HG03565 (cell line): Measurements from ENCODE around the gene ADAM19.

Experiments
- ATAC-seq: cut with Tn5 transposase; IDR thresholded peaks from one replicate; pipeline ENCODE4 v1.9.1; 2021; ENCODE audit warnings: mild to moderate bottlenecking, moderate library complexity; ENCODE audit not compliant: unreplicated experiment

Gene ADAM19

GRCh38 chr5:157518963-157519362 lies 56.6 kb downstream of the ADAM19 start:
- ATAC-seq, result no peak

GRCh38 chr5:157516626-157517325 lies 58.8 kb downstream of the ADAM19 start:
- ATAC-seq, result no peak

- no peak for ATAC-seq
Observed at GRCh38 chr5:157516006-157516405, 59.6 kb downstream of the ADAM19 start.

GRCh38 chr5:157514974-157515373 lies 60.6 kb downstream of the ADAM19 start:
- ATAC-seq, result no peak

- no peak for ATAC-seq
Observed at GRCh38 chr5:157513182-157513581, 62.4 kb downstream of the ADAM19 start.

GRCh38 chr5:157511651-157512644 lies 63.6 kb downstream of the ADAM19 start:
- ATAC-seq, result no peak

- no peak for ATAC-seq
Observed at GRCh38 chr5:157510682-157511081, 64.9 kb downstream of the ADAM19 start.

- ATAC-seq, result peak; percentile 72
Observed at GRCh38 chr5:157509587-157509986, 66.0 kb downstream of the ADAM19 start.

- ATAC-seq, result peak; percentile 7
Observed at GRCh38 chr5:157509093-157509492, 66.5 kb downstream of the ADAM19 start.

GRCh38 chr5:157506981-157507780 lies 68.4 kb downstream of the ADAM19 start:
- ATAC-seq, result no peak

- no peak for ATAC-seq
Observed at GRCh38 chr5:157506066-157506590, 69.4 kb downstream of the ADAM19 start.

GRCh38 chr5:157505496-157505895 lies 70.1 kb downstream of the ADAM19 start:
- ATAC-seq, result no peak

- no peak for ATAC-seq
Observed at GRCh38 chr5:157504053-157504452, 71.5 kb downstream of the ADAM19 start.

- peak; percentile 70 for ATAC-seq
Observed at GRCh38 chr5:157502143-157502647, 73.4 kb downstream of the ADAM19 start.

GRCh38 chr5:157497875-157498611 lies 77.5 kb downstream of the ADAM19 start:
- no peak for ATAC-seq

GRCh38 chr5:157496864-157497263 lies 78.7 kb downstream of the ADAM19 start:
- ATAC-seq, result no peak

- no peak for ATAC-seq
Observed at GRCh38 chr5:157494178-157494832, 81.3 kb downstream of the ADAM19 start.

- ATAC-seq, result no peak
Observed at GRCh38 chr5:157492886-157493285, 82.7 kb downstream of the ADAM19 start.

- no peak for ATAC-seq
Observed at GRCh38 chr5:157491471-157491995, 84.0 kb downstream of the ADAM19 start.
